GM21576 (cell line): Measurements from ENCODE around the gene EML3.
"Not testable (repeated sequence)": the region's sequence is repeated elsewhere in the genome, so short reads cannot be mapped to it uniquely, and the experiment has no call there.

Experiments used
- ATAC-seq: cut with Tn5 transposase; IDR thresholded peaks from one replicate; pipeline ENCODE4 v1.9.1; 2021; ENCODE audit warnings: mild to moderate bottlenecking, moderate library complexity; ENCODE audit not compliant: unreplicated experiment

The EML3 gene

GRCh38 chr11:62621567-62622470 is 9.2 kb upstream of the EML3 start, which contains the start of gene B3GAT3:
B3GAT3 (minus strand) TSS chr11:62621986; CDS start chr11:62621947, 39 bp downstream.
- peak; percentile 93 for ATAC-seq

DNA sequence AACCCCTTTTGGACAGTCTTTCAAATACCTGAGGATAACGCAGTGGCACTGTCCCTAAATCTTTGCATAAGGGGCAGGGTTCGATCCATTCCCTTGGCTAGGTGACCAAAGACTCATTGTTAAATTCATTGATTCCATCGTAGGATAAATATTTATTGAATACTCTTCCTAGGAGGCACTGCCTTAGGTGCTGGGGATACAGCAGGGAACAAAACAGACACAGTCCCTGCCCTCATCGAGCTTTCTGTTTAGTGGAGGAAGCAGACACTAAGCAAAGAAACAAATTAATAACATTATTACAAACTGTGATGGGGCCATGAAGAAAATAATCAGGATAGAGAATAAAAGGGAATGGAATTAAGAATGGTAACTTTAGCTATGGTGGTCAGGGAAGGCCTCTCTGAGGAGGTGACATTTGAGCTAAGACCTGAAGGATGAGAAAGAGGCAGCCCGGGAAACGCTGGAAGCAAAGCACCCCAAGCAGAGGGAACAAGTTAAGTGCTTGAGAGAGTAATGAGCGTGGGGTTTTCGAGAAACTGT is 8.5 kb upstream of the EML3 start:
- no peak for ATAC-seq

- ATAC-seq: not testable (repeated sequence)
Measured at GRCh38 chr11:62616957-62617356, 4.4 kb upstream of the EML3 start.

DNA sequence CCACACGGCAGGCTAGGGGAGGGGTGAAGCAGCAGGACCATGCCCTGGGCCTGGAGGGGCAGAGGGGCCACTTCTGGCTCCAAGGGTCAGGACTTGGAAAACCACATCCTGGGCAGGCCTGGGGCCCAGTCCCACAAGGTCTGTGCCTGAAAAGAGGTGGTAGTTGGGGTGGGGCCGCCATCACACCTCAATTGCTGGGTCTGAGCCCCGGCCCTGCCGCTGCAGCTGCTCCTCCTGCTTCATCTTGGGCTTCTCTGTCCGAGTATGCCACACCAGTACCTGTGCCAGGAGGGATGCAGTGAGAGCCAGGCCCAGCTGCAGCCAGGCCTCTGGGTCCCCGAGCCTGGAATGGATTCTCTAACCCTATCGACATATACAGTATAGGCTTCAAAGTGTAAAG is 2.9 kb upstream of the EML3 start:
- no peak for ATAC-seq

DNA sequence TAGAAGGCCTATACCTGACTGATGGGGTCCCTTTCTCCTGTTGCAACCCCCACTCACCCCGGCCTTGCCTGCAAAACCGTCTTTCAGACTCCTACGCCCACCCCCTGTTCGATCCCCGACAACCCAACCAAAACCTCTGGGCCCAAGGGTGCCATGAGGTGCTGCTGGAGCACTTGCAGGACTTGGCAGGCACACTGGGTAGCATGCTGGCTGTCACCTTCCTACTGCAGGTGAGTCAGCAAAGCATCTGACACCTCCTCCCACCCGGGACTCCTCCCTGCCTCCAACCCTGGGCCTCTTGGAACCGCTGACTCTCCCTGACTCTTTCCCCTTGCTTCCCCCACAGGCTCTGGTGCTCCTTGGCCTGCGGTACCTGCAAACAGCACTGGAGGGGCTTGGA is 1.7 kb upstream of the EML3 start:
- ATAC-seq: no peak

DNA sequence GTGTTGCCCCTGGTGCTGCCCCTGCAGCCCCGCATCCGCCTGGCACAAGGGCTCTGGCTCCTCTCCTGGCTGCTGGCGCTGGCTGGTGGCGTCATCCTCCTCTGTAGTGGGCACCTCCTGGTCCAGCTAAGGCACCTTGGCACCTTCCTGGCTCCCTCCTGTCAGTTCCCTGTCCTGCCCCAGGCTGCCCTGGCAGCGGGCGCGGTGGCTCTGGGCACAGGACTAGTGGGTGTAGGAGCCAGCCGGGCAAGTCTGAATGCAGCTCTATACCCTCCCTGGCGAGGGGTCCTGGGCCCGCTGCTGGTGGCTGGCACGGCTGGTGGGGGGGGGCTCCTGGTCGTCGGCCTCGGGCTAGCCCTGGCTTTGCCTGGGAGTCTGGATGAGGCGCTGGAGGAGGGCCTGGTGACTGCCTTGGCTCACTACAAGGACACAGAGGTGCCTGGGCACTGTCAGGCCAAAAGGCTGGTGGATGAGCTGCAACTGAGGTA is 760 bp upstream of the EML3 start:
- ATAC-seq: no peak

DNA sequence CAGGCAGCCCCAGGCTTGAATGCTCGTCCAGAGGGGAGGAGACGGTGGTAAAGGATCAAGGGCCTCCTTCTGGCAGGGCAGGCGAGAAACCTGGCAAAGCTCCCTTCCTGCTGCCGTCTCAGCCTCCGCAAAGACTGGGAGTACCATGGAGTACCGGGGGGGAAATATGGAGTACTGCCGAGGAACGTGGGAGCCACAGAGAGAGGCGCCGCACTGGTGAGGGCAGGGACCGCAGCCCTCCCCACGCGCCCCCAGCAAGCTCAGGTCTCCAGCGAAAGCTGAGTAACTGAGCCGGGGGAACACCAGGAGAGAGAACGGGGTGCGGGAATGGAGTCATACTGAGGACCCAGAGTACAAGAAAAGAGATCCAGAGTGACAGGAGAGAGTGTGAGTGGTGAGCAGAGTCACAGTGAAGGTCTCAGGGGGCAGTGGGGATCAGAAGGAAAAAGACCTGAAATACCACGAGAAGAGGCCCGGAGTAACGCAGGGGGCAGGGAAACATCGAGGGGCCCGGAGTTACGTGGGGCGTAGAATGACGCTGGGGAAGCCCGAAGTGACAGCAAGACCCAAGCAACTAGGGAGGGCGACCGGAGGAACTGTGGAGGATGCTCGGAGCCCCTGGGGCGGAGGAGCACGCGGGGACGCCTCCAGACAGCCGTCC is 740 bp downstream of the EML3 start:
- ATAC-seq: peak; percentile 10

GRCh38 chr11:62610814-62611704 is 1.5 kb downstream of the EML3 start:
- ATAC-seq: no peak

- no peak for ATAC-seq
Measured at GRCh38 chr11:62610403-62610802, 2.2 kb downstream of the EML3 start.

- ATAC-seq: no peak
Measured at GRCh38 chr11:62608776-62609175, 3.8 kb downstream of the EML3 start.

GRCh38 chr11:62607714-62608113 is 4.9 kb downstream of the EML3 start:
- ATAC-seq: no peak

DNA sequence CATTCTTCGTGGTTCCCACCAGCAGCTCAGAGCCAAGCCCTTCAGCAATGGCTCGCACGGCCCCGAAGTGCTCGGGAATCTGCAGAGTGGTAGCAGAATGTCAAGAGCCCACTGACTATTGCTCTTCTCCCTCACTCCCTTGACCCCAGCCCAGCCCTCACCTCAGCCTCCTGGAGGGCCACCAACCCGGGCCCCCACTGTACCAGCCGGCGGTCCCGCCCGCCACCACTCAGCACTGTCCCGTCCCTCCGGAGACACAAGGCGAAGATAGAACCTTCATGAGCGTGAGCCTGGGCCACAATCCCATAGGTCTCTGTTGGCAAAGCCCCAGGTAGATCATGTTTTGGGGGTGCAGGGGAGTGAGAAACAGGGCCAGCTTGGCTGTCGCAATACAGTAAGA is 6.7 kb downstream of the EML3 start:
- ATAC-seq: no peak

DNA sequence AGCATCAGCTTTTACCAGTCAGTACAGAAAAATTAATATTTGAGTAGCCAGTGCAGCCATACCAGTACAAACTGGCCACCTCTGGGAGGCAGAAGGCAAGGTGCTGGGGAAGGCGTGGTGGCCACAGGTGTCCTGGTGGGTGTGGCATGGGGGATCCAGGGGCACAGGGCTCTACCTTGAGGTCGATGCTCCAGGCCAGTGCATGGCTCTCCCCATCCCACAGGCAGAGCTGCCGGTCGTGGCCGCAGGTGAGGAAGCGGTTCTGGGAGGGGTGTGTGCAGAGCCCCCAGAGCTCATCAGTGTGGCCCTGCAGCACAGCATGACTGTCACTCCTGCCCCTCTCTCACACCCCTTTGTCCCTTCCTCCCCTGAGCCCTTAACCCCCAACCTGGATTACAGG is 7.1 kb downstream of the EML3 start:
- ATAC-seq: no peak

DNA sequence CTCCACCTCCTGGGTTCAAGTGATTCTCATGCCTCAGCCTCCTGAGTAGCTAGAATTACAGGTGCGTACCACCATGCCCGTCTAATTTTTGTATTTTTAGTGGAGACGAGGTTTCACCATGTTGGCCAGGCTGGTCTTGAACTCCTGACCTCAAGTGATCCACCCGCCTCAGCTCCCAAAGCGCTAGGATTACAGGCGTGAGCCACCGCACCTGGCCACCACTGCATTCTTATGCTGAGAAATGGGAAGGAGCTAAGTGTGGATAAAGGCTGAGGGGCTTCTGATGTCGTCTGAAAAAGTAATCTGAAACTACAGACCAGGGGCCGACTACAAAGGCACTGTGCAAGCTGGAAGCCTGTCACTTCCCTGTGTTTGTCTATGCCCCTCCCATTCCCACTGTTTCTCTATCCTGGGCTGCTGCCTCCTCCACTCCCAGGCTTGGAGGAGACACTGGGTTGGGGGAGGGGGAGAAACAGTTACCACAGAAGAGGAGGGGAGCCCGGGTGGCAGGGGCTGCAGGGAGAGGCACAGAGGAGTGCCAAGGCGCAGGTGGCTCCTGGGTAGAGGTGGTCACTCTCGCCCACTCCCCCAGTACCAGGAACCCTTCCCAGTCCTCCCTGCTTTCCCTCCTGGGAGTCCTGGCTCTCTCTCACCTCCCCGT is 8.0 kb downstream of the EML3 start:
- ATAC-seq: no peak

GRCh38 chr11:62603776-62604299 is 8.7 kb downstream of the EML3 start:
- ATAC-seq: no peak

DNA sequence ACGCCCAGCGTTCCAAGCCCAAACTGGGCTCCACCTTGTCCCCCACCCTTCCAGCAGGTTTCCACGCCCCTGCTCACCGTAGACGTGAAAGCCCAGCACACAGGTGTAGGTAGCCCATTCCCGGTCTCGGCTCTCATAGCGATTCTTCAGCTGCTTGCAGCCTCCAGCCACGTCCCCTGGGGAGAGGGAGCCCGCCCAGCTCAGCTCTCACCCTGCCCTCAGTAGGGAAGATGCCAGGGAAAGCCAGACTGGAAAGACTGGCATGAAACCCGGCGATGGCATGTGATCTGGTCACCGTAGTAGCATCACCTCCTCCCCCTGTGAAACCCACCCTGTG is 9.5 kb downstream of the EML3 start:
- no peak for ATAC-seq

GRCh38 chr11:62602141-62603071 is 10.2 kb downstream of the EML3 start:
- no peak for ATAC-seq

- ATAC-seq: peak; percentile 72
Measured at GRCh38 chr11:62601372-62602140, 11.0 kb downstream of the EML3 start, which contains the start of gene MTA2. MTA2 (minus strand) TSS chr11:62601865; CDS start chr11:62601450, 415 bp downstream.
